GM19099 (cell line): ENCODE measurements around the gene GPATCH2L.

Experiments
- POLR2A ChIP-seq: IDR thresholded peaks from 3 replicates; pipeline ENCODE4 v1.6.1; 2011; ENCODE audit warnings: low read depth; ENCODE audit not compliant: insufficient read length; ENCODE audit errors: extremely low read depth

The GPATCH2L gene

DNA sequence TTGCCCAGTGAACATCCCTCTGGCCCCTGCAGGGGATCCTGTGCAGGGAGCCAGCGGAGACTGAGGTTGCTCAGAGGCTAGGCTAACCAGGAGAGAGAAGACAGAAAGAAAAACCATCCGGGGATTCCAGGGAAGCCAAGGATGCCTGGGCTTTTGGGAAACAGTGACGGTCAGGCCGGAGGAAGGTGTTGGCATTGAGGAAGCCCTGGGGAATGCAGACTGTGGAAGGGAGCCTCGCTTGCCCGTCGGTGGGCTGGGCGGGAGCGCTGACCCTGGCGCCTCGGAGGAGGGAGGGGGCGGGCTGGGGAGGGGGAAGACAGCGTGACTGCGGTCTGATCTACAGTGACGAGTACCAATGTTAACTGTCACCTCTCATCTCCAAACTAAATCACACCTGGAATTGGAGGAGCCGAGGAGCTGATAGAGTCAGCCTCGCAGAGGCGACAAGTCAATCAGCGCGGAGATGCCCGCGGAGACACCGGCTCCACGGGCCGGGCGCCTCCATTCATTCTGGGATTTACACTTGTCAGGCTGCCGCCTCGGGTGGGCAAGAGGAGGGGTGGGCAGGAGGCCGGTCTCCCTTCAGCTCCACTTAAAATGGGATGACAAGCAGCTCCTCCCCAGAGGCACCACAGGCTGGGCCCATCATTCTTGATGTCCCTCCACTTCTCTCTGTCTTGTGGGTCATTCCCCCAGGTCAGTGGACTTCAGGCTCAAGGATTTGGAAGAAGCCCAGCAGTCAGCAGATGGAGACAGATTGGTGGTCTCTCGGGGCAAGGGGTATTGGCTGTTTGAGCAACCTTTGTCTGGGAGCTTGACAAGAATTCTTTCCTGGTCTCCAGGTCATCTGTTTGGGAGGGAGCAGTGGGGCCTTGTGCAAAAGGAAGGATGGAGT lies 20.4 kb upstream of the GPATCH2L start:
- no peak for TF ChIP-seq POLR2A

DNA sequence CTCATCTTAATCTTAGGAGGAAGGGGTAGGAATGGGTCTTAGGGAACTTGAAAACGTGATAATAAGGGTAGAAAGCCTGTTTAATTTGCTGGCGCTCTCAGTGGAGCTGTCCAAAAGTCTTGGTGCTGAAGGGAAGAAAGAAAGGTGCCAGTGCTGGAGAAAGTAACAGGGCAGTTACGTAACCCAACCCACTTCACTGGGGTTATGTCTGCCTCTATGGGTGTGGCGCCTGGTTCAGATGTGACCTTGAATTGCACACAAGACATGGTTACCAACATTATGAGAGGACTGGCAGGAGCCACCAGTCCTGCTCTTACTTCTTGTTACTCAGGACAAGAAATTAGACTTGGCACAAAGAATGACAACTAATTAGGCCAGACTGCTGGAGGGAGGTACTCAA lies 18.6 kb upstream of the GPATCH2L start:
- TF ChIP-seq POLR2A, result no peak

DNA sequence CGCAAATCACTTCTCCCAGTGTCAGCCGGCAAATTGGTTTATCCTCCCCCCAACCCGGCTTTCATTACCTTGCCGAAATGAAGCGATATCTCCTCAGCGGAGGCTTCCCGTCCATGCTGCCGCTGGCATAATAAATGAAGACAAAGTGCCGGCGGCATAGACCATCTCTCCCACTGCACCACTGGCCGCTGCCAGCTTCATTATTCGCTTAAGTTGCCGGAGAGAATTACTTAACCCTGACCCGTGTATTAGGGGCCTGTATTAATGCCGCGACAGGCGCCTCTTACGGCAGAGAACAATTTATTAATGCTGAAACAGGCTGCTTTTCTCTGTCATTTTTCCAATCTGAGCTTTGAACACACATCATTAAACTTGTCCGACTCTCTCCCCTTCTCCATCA lies 17.5 kb upstream of the GPATCH2L start:
- TF ChIP-seq POLR2A, result no peak

DNA sequence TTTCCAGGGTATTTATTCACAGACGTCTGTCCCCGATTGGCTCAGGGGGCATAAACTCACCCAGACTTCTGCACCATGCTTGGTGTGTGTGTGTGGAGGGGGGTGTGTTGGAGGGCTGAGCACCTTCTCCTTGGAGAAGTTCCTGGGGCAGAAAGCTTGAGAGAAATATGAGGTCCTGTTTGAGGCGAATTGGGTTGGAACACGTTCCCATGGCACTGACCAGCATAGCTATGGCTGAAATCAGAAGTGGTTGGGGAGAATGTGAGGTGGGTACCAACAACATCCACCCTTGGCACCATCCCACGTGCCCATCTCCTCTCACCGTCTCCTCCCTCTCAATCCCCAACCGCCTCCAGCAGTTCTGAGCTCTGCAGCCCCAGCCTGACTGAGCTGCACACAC lies 16.0 kb upstream of the GPATCH2L start:
- TF ChIP-seq POLR2A, result no peak

DNA sequence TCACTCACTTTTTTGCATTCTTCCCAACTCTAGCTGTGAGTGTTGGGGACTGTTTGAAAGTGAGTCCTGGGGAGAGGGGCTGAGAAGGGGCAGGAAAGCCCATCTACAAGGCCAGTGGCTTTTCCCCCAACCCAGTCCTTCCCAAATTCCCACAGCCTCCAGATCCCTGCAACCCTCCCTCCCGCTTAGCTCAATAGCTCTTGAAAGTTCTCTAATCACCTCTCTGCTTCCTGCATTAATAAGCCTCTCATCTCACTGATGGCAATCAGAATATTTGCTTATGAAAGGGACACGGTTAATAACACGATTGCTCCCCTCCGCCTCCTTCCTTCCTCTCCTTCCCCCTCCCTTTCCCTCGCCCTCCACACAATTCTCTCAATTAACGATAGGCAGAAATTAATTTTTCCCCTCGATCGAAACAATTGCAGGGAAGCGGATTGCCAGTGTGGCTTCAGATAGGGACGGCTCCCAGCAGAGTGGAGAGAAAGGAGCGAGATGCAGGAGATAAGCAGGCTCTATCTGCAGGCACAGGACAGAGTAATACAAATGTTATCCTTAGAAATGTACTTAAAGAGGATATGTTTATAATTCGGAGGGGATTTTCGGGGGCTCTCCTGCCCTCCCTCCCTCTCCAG lies 15.1 kb upstream of the GPATCH2L start:
- TF ChIP-seq POLR2A, result no peak

DNA sequence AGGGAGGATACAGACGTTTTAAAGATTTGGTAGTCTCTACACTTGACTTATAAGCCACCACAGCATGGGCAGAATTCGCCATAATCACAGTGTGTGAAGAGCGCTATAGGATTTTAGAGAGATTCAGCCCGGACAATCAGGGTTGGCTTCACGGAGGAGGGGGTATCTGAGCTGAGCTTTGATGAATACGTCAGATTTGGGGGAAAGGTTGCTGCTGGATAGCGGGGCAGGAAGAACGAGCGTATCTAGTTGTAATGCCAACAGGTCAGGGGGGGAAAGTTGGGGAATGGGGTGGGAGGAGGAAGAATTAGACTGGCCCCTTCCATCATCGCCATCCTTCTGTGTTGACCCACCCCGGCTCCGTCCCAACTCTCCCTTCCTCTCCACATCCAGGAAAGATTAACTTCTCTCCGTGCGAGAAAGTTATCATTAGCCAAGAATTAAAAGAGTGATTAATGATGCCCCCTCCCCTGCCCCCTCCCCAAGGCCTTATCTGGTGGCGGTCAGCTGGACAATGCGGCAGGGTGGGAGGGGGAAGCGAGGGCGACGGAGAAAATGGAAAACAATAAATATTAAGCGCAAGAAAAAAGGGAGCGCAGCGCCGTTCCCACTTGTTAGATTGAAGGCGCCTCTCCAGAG lies 13.5 kb upstream of the GPATCH2L start:
- TF ChIP-seq POLR2A, result no peak

DNA sequence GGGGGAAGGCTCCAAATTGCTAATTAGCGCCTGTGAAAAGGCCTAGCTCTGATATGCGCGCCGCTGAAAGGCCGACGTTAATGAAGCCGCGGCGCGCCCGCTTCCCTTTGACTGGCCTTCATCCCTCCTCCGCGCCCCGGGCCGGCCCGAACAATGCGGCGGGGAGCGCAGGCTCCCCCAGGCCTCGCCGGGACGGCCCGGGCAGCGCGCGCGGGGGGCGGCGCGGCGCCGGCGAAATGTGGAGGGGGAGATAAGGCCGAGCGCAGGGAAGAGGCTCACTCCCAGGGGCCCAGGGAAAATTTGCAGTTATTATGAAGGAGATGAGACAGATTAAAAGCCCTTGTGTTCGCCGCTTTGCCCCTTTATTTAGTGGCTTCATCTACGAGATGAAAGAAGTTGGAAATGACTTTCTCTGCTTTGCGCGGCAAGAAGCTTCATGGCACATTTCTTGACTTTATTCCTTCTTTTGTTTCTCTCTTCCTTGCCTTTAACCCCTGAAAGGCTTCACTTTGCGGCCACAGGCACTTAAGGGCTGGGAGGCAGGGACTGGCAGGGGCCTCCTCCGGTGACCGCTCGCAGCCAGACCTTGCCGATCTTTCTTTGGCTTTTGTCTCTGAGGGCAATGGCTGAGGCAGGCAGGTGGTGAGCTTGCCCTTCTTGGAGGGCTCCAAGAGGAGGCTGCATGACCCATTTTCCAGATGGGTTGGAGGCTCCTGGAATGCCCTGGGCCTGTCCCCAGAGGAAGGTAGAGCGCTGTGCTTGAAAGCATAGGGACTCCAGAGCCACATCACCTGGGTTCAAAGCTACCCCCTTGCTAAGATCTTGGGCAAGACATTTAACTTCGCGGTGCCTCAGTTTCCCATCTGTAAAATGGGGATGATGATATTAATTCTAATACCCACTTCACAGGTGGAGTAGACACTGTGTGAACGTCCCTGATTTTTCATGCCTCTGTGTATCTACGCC lies 12.7 kb upstream of the GPATCH2L start:
- no peak for TF ChIP-seq POLR2A

DNA sequence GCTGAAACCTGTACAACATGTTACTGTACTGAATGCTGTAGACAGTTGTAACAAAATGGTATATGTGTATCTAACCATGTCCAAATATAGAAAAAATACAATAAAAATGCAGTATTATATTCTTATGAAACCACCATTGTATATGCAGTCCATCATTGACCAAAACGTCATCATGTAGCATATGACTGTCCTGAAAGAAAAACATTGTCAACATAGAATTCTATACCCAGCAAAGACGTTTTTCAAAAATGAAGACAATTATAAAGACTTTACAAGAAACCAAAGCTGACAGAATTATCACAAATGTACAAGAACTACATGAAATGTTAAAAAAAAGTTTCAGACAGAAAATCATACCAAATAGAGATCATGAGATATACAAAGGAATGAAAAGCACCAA lies 8.1 kb upstream of the GPATCH2L start:
- no peak for TF ChIP-seq POLR2A

DNA sequence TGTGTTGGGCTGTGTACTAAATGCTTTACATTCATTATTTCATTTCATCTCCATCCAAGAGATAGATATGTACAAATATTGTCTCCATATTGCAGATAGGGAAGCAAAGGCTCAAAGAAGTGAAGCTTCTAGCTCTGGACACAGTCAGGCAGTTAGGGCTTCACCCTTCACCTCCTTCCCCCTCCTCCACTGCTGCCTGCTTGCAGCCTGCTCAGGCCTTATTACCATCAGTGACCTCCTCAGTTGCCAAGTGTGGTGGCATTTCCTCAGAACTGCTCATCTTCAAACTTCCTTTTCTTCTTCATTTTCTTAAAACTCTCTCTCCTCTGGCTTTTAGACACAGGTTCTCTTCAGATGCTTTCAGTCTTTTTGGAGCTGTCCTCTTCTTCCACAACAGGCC lies 4.7 kb upstream of the GPATCH2L start:
- no peak for TF ChIP-seq POLR2A

DNA sequence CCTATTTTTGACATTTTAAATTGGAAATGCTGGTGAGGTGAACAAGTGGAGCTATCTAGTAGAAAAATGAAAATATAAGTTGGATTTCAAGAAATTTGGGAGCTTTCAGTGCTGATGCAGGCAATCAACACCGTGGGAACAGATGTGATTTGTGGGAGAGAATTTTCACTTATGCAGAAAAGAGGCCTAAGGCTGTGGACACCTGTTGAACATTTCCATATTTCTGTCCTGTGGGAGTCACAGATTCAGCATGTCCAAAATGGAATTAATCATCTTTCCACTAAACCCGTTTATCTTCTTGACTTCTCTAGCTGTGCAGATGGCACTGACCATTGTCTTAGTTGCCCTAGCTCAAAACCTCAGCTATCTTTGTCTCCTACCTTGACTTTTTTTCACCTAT lies 2.5 kb upstream of the GPATCH2L start:
- TF ChIP-seq POLR2A, result no peak

DNA sequence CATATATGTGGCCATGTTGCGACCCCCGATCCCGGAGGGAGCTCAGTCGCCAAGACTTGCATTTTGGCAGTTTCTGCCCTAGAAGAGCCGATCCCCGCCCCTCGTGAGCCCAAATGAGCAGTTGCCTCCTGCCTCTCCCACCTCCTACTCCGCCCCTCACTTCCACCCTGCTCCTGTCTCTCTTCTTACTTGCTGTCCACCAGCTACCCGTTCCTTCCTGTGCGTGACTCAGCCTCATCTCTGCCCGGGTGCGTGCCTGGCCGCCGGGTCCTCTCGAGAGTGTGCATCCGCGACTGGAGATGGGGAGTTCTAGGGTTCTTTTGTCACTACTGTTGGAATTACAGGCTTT lies 585 bp downstream of the GPATCH2L start:
- no peak for TF ChIP-seq POLR2A

DNA sequence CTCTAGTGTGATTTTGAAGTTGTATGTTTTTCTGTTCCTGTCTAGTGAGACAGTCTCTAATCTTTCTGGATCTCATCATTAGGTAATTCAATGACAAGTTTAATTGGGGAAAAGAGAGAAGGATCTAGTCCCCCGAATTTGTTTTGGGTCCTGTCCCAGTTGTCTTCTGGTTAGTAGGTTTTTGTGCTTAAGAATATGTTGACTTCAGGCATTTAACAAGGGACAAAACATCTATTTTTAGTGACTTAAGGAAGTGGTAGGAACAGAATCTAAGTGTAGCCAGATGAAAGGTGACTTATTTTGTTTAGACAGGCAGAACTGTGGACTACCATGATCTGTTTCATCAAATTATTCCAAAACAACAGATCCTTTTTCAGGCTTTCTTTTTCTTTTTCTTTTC lies 2.2 kb downstream of the GPATCH2L start:
- no peak for TF ChIP-seq POLR2A

DNA sequence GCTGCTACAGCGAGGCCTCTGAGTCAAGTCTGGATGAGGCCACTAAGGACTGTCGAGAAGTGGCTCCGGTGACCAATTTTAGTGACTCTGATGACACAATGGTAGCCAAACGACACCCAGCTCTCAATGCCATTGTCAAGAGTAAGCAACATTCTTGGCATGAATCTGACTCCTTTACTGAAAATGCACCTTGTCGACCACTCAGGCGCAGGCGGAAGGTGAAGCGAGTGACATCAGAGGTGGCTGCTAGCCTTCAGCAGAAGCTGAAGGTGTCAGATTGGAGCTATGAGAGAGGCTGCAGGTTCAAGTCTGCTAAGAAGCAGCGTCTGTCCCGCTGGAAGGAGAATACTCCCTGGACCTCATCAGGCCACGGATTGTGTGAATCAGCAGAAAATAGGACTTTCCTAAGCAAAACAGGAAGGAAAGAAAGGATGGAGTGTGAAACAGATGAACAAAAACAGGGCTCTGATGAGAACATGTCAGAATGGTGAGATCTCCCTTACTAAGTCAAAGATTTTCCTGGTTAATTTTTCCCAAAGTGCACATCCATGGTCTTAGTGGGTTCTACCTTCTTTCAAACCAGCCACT lies 2.9 kb downstream of the GPATCH2L start:
- TF ChIP-seq POLR2A, result no peak

DNA sequence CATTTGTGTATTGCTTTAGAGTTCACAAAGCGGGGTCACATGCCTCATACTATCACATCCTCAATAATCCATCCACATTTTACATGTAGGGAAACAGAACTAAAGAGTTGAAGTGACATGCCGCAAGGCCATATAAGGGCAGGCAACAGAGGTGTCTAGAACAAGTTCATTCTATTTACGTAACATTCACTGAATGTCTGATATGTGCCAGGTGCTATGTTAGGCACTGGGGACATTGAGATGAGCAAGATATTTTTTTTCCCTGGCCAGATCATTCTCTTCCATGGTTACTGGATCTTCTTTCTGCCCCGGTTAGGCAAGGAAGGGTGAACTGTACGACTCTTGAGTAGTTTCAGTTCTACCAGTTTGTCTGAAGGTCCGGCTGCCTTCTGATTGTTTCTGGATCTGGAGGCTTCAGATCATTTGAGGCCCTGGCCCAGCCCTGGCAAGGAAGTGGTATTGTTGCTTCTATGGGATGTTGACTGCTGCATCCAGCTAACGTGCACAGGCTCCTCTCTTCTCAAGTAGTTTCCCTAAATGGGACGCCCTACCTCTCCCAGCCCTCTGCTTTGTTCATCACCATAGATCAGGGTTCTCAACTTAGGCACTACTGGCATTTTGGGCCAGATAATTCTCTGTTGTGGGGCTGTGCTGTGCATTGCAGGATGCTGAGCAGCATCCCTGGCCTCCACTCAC lies 12.1 kb downstream of the GPATCH2L start:
- TF ChIP-seq POLR2A, result no peak

DNA sequence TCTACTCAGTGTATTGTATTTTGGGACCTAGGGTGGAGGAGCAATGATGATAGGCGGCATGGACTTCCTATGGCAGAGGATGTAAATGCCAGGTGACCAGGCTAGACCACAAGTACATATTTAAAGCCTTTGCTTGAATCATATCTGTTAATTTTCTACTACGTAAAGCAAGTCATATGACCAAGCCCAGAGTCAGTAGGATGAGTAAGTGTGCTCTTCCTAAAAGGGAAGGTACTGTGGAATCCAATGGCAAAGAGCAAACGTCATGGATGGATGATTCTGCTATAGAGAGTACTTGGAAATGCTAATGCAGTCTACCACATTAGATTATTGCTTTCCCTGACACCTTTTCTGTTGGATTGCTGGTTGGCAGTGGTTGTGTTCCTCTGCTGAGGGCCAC lies 16.8 kb downstream of the GPATCH2L start:
- no peak for TF ChIP-seq POLR2A

DNA sequence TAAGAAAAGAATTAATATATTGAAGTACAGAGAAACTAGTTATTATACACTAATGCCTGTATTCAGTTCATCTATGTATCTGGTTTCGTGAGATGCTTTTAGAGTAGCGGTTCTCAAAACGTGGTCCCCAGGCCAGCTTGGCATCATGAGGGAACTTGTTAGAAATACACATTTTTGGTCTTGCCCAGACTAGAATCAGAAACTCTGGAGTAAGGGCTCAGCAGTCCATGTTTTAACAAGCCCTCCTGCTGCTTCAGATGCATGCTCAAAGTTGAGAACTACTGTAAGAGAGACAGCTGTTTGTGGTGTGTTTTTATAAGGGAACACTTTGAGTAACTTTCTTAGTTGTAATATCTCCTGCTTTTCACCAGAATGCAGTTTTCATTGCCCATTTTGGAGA lies 18.1 kb downstream of the GPATCH2L start:
- no peak for TF ChIP-seq POLR2A
